Hepatocyte (in vitro differentiated cells): ENCODE data around the gene DPYD. TPM values are rescaled to one million over a fixed set of nuclear protein-coding genes. Genes with fewer than 3 reads are reported as not detected.

Experiments
- DNase-seq: peaks from one replicate; pipeline ENCODE4 v3.0.0-alpha.2; 2016; ENCODE audit warnings: low spot score
- H2AFZ ChIP-seq: fragments of 200-600 bp; sonication (generic); 2 replicates; pipeline ENCODE4 v1.6.0; 2016; ENCODE audit warnings: antibody characterized with exemption, mild to moderate bottlenecking
- H3K27ac ChIP-seq: fragments of 200-600 bp; sonication (generic); 2 replicates; pipeline ENCODE4 v1.5.1; 2016; ENCODE audit warnings: mild to moderate bottlenecking
- H3K27me3 ChIP-seq: fragments of 200-600 bp; sonication (generic); 2 replicates; pipeline ENCODE4 v1.6.1; 2016
- H3K36me3 ChIP-seq: fragments of 200-600 bp; sonication (generic); replicated peaks from 2 replicates; pipeline ENCODE4 v1.5.1; 2016; ENCODE audit warnings: low read depth; ENCODE audit not compliant: insufficient read depth
- H3K4me1 ChIP-seq: fragments of 200-600 bp; sonication (generic); 2 replicates; pipeline ENCODE4 v1.5.1; 2016; ENCODE audit warnings: mild to moderate bottlenecking, moderate library complexity; ENCODE audit not compliant: insufficient read depth
- H3K4me2 ChIP-seq: fragments of 200-600 bp; sonication (generic); 2 replicates; pipeline ENCODE4 v1.6.0; 2016
- H3K4me3 ChIP-seq: fragments of 200-600 bp; sonication (generic); 2 replicates; pipeline ENCODE4 v1.5.1; 2016; ENCODE audit warnings: mild to moderate bottlenecking
- H3K79me2 ChIP-seq: fragments of 200-600 bp; sonication (generic); 2 replicates; pipeline ENCODE4 v1.6.0; 2017; ENCODE audit warnings: mild to moderate bottlenecking
- H3K9me2 ChIP-seq: fragments of 200-600 bp; sonication (generic); replicated peaks from 2 replicates; pipeline ENCODE4 v1.6.0; 2017; ENCODE audit warnings: mild to moderate bottlenecking; ENCODE audit not compliant: insufficient read depth
- H3K9me3 ChIP-seq: fragments of 200-600 bp; sonication (generic); 2 replicates; pipeline ENCODE4 v1.5.1; 2016; ENCODE audit warnings: low read depth, mild to moderate bottlenecking
- H4K20me1 ChIP-seq: fragments of 200-600 bp; sonication (generic); 2 replicates; pipeline ENCODE4 v1.6.0; 2016; ENCODE audit warnings: mild to moderate bottlenecking; ENCODE audit not compliant: insufficient read depth, poor library complexity, severe bottlenecking
- EZH2 ChIP-seq: fragments of 200-600 bp; sonication (generic); IDR thresholded peaks from 2 replicates; pipeline ENCODE4 v1.6.1; 2016; ENCODE audit warnings: antibody characterized with exemption, mild to moderate bottlenecking, borderline replicate concordance
- EZH2phosphoT487 ChIP-seq: fragments of 200-600 bp; sonication (generic); IDR thresholded peaks from one replicate; pipeline ENCODE4 v1.6.1; 2018; ENCODE audit warnings: antibody characterized with exemption, mild to moderate bottlenecking, low read depth, moderate library complexity; ENCODE audit not compliant: unreplicated experiment, severe bottlenecking
- WGBS: methylation state at CpG from one replicate; pipeline ENCODE4 v1.1.6; 2016; ENCODE audit warnings: low lambda C conversion rate; ENCODE audit errors: missing lambda C conversion rate; 5-methylcytosine and 5-hydroxymethylcytosine counted together
- polyA plus RNA-seq: library from polyadenylated mRNA; unstranded; fragments of >200 nt; fragmentation: Nextera tagmentation; extraction: Ambion mirVana; gene quantifications from 2 replicates; pipeline ENCODE4 v1.2.1, GENCODE V29; 2016
- total RNA-seq: library from RNA; depleted of rRNA; stranded (reverse); fragments of >200 nt; gene quantifications from 2 replicates; pipeline ENCODE4 v1.2.3, GENCODE V29; 2014
- TF ChIP-seq, protein P1 (sequence below): fragments of 200-600 bp; sonication (generic); IDR thresholded peaks from 2 replicates; pipeline ENCODE4 v1.5.1; 2016; ENCODE audit warnings: antibody characterized with exemption, mild to moderate bottlenecking; ENCODE audit not compliant: poor library complexity

DPYD gene
- total and polyA plus RNA-seq, 2 experiments from 2014 or later: 7.5 to 21.8 TPM

DNA sequence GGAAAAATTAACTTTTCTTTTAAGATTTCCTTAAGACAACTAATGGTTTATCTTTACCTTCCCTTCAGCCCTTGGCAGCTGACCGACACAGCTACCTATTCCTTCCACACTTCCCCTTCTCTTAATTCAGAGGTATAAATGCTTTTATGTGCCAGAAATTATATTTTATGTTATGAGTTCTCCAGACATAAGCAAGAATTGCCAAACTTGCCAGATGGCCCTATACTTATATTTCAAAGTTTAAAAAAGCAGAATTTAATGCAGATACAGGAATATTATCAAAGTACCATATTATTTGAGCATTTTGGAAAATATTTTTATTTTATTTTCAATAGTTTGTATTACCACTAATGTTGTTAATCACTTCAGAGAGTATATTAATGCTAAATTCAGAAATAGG, 754.2 kb downstream of the DPYD start:
- no peak overlapping the region for H2AFZ ChIP-seq
- H3K4me2 ChIP-seq: no peak overlapping the region
- TF ChIP-seq EZH2phosphoT487 (no peak), EZH2 (no peak)
- TF ChIP-seq, protein P1, sequence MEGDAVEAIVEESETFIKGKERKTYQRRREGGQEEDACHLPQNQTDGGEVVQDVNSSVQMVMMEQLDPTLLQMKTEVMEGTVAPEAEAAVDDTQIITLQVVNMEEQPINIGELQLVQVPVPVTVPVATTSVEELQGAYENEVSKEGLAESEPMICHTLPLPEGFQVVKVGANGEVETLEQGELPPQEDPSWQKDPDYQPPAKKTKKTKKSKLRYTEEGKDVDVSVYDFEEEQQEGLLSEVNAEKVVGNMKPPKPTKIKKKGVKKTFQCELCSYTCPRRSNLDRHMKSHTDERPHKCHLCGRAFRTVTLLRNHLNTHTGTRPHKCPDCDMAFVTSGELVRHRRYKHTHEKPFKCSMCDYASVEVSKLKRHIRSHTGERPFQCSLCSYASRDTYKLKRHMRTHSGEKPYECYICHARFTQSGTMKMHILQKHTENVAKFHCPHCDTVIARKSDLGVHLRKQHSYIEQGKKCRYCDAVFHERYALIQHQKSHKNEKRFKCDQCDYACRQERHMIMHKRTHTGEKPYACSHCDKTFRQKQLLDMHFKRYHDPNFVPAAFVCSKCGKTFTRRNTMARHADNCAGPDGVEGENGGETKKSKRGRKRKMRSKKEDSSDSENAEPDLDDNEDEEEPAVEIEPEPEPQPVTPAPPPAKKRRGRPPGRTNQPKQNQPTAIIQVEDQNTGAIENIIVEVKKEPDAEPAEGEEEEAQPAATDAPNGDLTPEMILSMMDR: no peak
- no peaks in the 10 kb centered on the region for H3K36me3 ChIP-seq
- no peaks in the 10 kb centered on the region for H4K20me1 ChIP-seq
- 88% methylated on average over 1 of the region's 1 CpG for WGBS
- no peak overlapping the region for H3K27ac ChIP-seq
- DNase-seq: no peak
- H3K27me3 ChIP-seq: no peaks in the 10 kb centered on the region
- no peaks in the 10 kb centered on the region for H3K9me3 ChIP-seq
- no peak overlapping the region for H3K4me3 ChIP-seq
- H3K9me2 ChIP-seq: no peaks in the 10 kb centered on the region
- no peaks in the 10 kb centered on the region for H3K79me2 ChIP-seq
- H3K4me1 ChIP-seq: no peaks in the 10 kb centered on the region

DNA sequence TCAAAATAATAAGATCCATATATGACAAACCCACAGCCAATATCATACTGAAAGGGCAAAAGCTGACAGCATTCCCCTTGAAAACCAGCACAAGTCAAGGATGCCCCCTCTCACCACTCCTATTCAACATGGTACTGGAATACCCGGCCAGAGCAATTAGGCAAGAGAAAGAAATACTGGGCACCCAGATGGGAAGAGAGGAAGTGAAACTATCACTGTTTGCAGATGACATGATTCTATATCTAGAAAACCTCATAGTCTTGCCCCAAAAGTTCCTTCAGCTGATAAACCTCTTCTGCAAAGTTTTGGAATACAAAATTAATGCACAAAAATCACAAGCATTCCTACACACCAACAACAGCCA, 756.6 kb downstream of the DPYD start:
- no peak for DNase-seq
- Histone ChIP-seq H4K20me1 (no peaks in the 10 kb centered on the region), H3K4me1 (no peaks in the 10 kb centered on the region), H3K4me2 (no peak overlapping the region), H3K27me3 (no peaks in the 10 kb centered on the region), H3K9me3 (no peaks in the 10 kb centered on the region), H2AFZ (no peak overlapping the region), H3K79me2 (no peaks in the 10 kb centered on the region), H3K4me3 (no peak overlapping the region), H3K36me3 (no peaks in the 10 kb centered on the region), H3K27ac (no peak overlapping the region), H3K9me2 (no peaks in the 10 kb centered on the region)
- 100% methylated on average over 1 of the region's 1 CpG for WGBS
- TF ChIP-seq EZH2phosphoT487: no peak
- TF ChIP-seq EZH2: no peak
- TF ChIP-seq, protein P1: no peak

DNA sequence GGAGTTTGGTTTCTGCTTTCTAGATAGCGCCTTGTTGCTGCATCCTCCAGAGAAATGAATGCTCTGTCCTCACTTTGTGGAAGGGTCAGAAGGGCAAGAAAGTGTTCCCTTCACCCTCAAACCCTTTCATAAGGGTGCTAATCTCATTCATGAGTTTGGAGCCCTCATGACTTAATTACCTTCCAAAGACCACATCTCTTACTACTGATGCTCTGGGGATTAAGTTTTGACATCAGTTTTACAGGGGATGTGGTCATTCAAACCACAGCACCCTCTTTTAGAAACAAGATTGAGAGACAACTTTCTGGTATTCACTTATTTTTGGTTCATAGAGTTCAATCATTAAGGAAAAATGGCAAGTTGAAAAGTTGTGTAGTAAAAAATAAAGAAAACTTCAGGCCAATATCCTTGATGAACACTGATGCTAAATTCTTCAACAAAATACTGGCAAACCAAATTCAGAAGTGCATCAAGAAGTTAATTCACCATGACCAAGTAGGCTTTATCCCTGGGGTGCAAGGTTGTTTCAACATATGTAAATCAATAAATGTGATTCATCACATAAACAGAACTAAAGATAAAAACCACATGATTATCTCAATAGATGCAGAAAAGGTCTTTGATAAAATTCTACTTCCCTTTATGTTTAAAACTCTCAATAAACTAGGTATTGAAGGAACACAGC, 757.1 kb downstream of the DPYD start:
- 85% methylated on average over 1 of the region's 1 CpG for WGBS
- no peaks in the 10 kb centered on the region for H3K9me3 ChIP-seq
- H3K36me3 ChIP-seq: no peaks in the 10 kb centered on the region
- no peaks in the 10 kb centered on the region for H3K9me2 ChIP-seq
- no peak overlapping the region for H3K4me2 ChIP-seq
- H3K4me1 ChIP-seq: no peaks in the 10 kb centered on the region
- no peaks in the 10 kb centered on the region for H4K20me1 ChIP-seq
- H3K4me3 ChIP-seq: no peak overlapping the region
- no peaks in the 10 kb centered on the region for H3K79me2 ChIP-seq
- no peak overlapping the region for H2AFZ ChIP-seq
- H3K27me3 ChIP-seq: no peaks in the 10 kb centered on the region
- no peak for DNase-seq
- H3K27ac ChIP-seq: no peak overlapping the region
- TF ChIP-seq EZH2 (no peak), EZH2phosphoT487 (no peak)
- TF ChIP-seq, protein P1: no peak
